Mesendoderm (in vitro differentiated cells): ENCODE results near the gene RABL6.

Experiments used
- DNase-seq: peaks from one replicate; pipeline ENCODE4 v3.0.0; 2013
- H2AK5ac ChIP-seq: 2 replicates; pipeline ENCODE4 v1.6.1; 2013; ENCODE audit warnings: low read length, inconsistent platforms
- H2BK120ac ChIP-seq: 2 replicates; pipeline ENCODE4 v1.6.1; 2013; ENCODE audit warnings: low read depth, mild to moderate bottlenecking, low read length, moderate library complexity, mixed read lengths
- H2BK15ac ChIP-seq: replicated peaks from 2 replicates; pipeline ENCODE4 v1.6.1; 2013; ENCODE audit warnings: low read depth, mild to moderate bottlenecking, moderate library complexity
- H2BK5ac ChIP-seq: 2 replicates; pipeline ENCODE4 v1.6.1; 2013; ENCODE audit warnings: low read length, inconsistent platforms
- H3K18ac ChIP-seq: 2 replicates; pipeline ENCODE4 v1.6.1; 2013; ENCODE audit warnings: mild to moderate bottlenecking, low read length, mixed read lengths
- H3K23ac ChIP-seq: one replicate; pipeline ENCODE4 v1.6.1; 2013; ENCODE audit warnings: low read length
- H3K27ac ChIP-seq: 2 replicates; pipeline ENCODE4 v1.5.1; 2013; ENCODE audit warnings: low read depth, mild to moderate bottlenecking, inconsistent platforms, low read length, moderate library complexity
- H3K27me3 ChIP-seq: 2 replicates; pipeline ENCODE4 v1.6.1; 2013; ENCODE audit warnings: low read length, control low read depth, mild to moderate bottlenecking, inconsistent platforms; ENCODE audit not compliant: insufficient read depth, poor library complexity
- H3K36me3 ChIP-seq: 2 replicates; pipeline ENCODE4 v1.6.1; 2013; ENCODE audit warnings: low read length, inconsistent platforms; ENCODE audit not compliant: control insufficient read depth, insufficient read depth
- H3K4ac ChIP-seq: one replicate; pipeline ENCODE4 v1.6.1; 2013; ENCODE audit warnings: low read depth, mild to moderate bottlenecking, low read length, moderate library complexity
- H3K4me1 ChIP-seq: 2 replicates; pipeline ENCODE4 v1.6.1; 2013; ENCODE audit warnings: low read depth, low read length, inconsistent platforms; ENCODE audit not compliant: control insufficient read depth
- H3K4me2 ChIP-seq: 2 replicates; pipeline ENCODE4 v1.6.1; 2013; ENCODE audit warnings: low read length
- H3K4me3 ChIP-seq: 2 replicates; pipeline ENCODE4 v1.5.1; 2013; ENCODE audit warnings: mild to moderate bottlenecking, low read length
- H3K56ac ChIP-seq: one replicate; pipeline ENCODE4 v1.6.1; 2013; ENCODE audit warnings: low read length
- H3K79me1 ChIP-seq: 2 replicates; pipeline ENCODE4 v1.6.1; 2013; ENCODE audit warnings: low read length, inconsistent platforms
- H3K79me2 ChIP-seq: 2 replicates; pipeline ENCODE4 v1.6.1; 2013; ENCODE audit warnings: mild to moderate bottlenecking, low read length; ENCODE audit not compliant: control insufficient read depth, insufficient read depth
- H3K9ac ChIP-seq: 2 replicates; pipeline ENCODE4 v1.6.1; 2013; ENCODE audit warnings: low read length, inconsistent platforms
- H4K5ac ChIP-seq: one replicate; pipeline ENCODE4 v1.6.1; 2013; ENCODE audit warnings: low read length
- H4K8ac ChIP-seq: one replicate; pipeline ENCODE4 v1.6.1; 2013; ENCODE audit warnings: low read depth, mild to moderate bottlenecking, control low read depth, low read length, moderate library complexity
- whole genome bisulfite sequencing: extraction: QIAGEN DNeasy Blood & Tissue Kit; methylation state at CpG from one replicate; pipeline ENCODE4 v1.1.7; 2013; ENCODE audit warnings: low lambda C conversion rate, missing lambda C conversion rate; ENCODE audit not compliant: insufficient coverage; ENCODE audit errors: extremely low coverage; 5-methylcytosine and 5-hydroxymethylcytosine counted together

RABL6 gene

DNA sequence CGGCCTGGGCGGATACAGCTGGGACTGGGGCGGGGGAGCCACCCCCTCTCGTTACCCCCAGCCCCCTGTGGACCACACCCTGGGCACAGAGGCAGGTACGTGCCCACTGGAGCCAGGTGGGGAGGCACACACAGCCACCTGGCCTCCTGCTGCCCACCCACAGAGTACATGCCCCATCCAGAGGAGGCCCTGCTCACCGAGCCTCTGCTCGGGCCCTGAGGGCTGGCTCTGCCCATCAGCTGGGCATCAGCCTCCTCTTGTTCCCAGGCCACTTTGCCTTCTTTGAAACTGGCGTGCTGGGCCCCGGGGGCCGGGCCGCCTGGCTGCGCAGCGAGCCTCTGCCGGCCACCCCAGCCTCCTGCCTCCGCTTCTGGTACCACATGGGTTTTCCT is 50.7 kb downstream of the RABL6 start:
- Histone ChIP-seq H3K27ac (no peak overlapping the region), H3K4ac (no peak overlapping the region), H3K23ac (no peak overlapping the region), H3K9ac (no peak overlapping the region), H3K36me3 (peaks cover 7% of the 10 kb centered on the region), H3K4me1 (no peaks in the 10 kb centered on the region), H3K79me2 (no peaks in the 10 kb centered on the region), H2BK15ac (no peak overlapping the region), H4K5ac (no peak overlapping the region), H3K27me3 (no peaks in the 10 kb centered on the region), H3K4me3 (no peak overlapping the region), H2BK5ac (no peak overlapping the region), H3K56ac (no peak overlapping the region), H3K18ac (no peak overlapping the region), H2BK120ac (no peak overlapping the region), H4K8ac (no peak overlapping the region), H3K4me2 (no peak overlapping the region), H3K79me1 (peaks cover under 1% of the 10 kb centered on the region), H2AK5ac (no peak overlapping the region)
- DNase-seq, result no peak
- WGBS, result no CpG with 5 or more reads among the region's 15 CpGs

- Histone ChIP-seq H3K27me3 (no peaks in the 10 kb centered on the region), H3K18ac (no peak overlapping the region), H3K36me3 (peaks cover 8% of the 10 kb centered on the region), H3K27ac (no peak overlapping the region), H3K79me1 (peaks cover 5% of the 10 kb centered on the region), H2BK5ac (no peak overlapping the region), H3K79me2 (no peaks in the 10 kb centered on the region), H3K9ac (no peak overlapping the region), H4K5ac (no peak overlapping the region), H2AK5ac (no peak overlapping the region), H3K56ac (no peak overlapping the region), H2BK15ac (no peak overlapping the region), H4K8ac (no peak overlapping the region), H3K4me1 (no peaks in the 10 kb centered on the region), H3K4me2 (no peak overlapping the region), H3K4ac (no peak overlapping the region), H3K4me3 (no peak overlapping the region), H3K23ac (no peak overlapping the region), H2BK120ac (no peak overlapping the region)
- DNase-seq, result no peak
- no CpG with 5 or more reads among the region's 20 CpGs for WGBS
Measured at GRCh38 chr9:136858844-136859757, 51.4 kb downstream of the RABL6 start.

GRCh38 chr9:136860529-136860928 is 52.8 kb downstream of the RABL6 start:
- Histone ChIP-seq H2AK5ac (no peak overlapping the region), H4K8ac (no peak overlapping the region), H2BK5ac (no peak overlapping the region), H3K79me2 (peaks cover 8% of the 10 kb centered on the region), H3K9ac (no peak overlapping the region), H3K79me1 (peaks cover 14% of the 10 kb centered on the region), H3K23ac (no peak overlapping the region), H3K18ac (no peak overlapping the region), H3K56ac (no peak overlapping the region), H3K4me1 (peaks cover 4% of the 10 kb centered on the region), H3K36me3 (peaks cover 8% of the 10 kb centered on the region), H4K5ac (no peak overlapping the region), H2BK15ac (no peak overlapping the region), H3K4me2 (no peak overlapping the region), H3K4me3 (no peak overlapping the region), H3K27me3 (no peaks in the 10 kb centered on the region), H3K4ac (no peak overlapping the region), H3K27ac (no peak overlapping the region), H2BK120ac (no peak overlapping the region)
- no peak for DNase-seq
- WGBS, result no CpG with 5 or more reads among the region's 9 CpGs

DNA sequence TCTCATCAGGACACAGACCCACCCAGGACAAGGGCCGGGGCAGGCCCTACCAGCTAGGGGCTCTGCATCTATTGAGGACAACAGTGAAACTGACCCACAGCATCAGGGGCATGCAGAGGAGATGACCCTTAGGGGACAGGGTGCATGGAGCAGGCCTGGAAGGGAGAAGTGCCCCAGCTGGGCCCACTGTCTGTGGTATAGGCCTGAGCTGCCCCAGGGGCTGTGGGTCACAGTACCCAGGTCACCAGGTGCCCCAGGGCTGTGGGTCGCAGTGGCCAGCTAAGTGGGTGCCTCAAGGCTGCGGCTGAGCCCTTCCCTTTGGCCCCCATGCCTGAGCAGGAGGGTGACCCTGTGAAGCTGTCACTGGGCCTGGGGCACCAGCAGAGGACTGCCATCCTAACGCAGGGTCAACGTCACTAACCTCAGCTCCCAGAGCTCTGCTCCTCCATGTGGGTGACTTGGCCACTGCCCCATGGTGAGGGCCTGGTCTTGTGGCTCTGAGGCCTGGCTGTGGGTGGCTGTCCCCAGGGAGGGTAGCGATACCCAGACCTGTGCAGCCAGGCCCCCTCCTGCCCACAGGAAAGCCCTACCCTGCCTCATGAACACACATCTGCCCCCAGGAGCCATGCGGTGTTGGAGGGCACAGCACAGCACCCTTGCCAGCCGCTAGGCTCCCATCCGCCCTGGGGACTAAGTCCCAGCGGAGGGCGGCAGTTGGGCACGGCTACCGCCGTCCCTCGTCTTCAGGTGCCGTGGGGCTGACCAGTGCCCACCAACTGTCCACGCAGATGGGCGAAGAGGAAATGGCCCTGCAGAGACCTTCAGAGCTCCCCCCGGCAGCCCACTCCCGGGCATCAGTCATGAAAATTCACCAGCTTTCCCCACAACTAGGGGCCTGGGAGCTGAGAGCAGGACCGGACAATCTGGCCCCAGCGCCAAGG is 53.5 kb downstream of the RABL6 start:
- no peak overlapping the region for H3K4ac ChIP-seq
- H3K27me3 ChIP-seq, result no peaks in the 10 kb centered on the region
- peaks cover 14% of the 10 kb centered on the region for H3K79me1 ChIP-seq
- no CpG with 5 or more reads among the region's 22 CpGs for WGBS
- H2BK15ac ChIP-seq, result no peak overlapping the region
- no peak overlapping the region for H2BK120ac ChIP-seq
- no peak overlapping the region for H3K56ac ChIP-seq
- H3K23ac ChIP-seq, result no peak overlapping the region
- H2BK5ac ChIP-seq, result no peak overlapping the region
- no peak overlapping the region for H2AK5ac ChIP-seq
- H3K27ac ChIP-seq, result no peak overlapping the region
- no peak overlapping the region for H4K5ac ChIP-seq
- H3K79me2 ChIP-seq, result peaks cover 10% of the 10 kb centered on the region
- peaks cover 8% of the 10 kb centered on the region for H3K36me3 ChIP-seq
- peaks cover 4% of the 10 kb centered on the region for H3K4me1 ChIP-seq
- H3K4me3 ChIP-seq, result no peak overlapping the region
- H3K18ac ChIP-seq, result no peak overlapping the region
- no peak overlapping the region for H3K4me2 ChIP-seq
- no peak overlapping the region for H3K9ac ChIP-seq
- H4K8ac ChIP-seq, result no peak overlapping the region
- no peak for DNase-seq

DNA sequence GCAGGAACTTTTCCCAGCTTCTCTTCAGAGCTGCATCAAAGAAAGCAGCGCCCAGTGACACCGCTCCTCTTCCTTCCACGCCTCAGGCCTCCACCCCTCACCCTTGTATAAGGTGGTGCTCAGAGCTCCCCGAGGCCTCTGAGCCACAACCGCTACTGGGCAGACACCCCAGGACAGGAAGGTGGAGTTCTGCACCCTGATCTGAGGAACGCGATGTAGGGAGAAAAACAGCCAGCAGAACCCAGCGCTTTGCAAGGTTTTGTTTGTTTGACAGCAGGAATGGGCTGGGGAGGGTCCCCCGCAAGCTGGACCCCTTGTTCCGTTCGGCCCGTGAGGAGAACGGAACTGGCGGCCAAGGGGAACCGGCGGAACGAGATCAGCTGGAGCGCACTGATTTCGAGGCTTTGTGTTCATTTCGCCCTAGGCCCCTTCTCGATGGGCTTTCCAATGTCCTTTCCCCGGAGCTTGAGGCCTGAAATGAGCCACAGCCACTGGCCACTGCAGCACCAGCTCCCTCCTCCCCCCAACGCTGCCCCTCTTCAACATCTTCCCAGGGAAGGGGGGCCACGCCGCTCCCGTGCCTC is 54.2 kb downstream of the RABL6 start:
- H3K79me2 ChIP-seq, result peaks cover 10% of the 10 kb centered on the region
- no peak overlapping the region for H3K4me2 ChIP-seq
- no peak overlapping the region for H4K5ac ChIP-seq
- H3K18ac ChIP-seq, result no peak overlapping the region
- no peak overlapping the region for H3K23ac ChIP-seq
- no peak overlapping the region for H3K9ac ChIP-seq
- peaks cover 8% of the 10 kb centered on the region for H3K36me3 ChIP-seq
- no peak overlapping the region for H2BK5ac ChIP-seq
- H2BK15ac ChIP-seq, result no peak overlapping the region
- H3K56ac ChIP-seq, result no peak overlapping the region
- DNase-seq, result no peak
- WGBS, result no CpG with 5 or more reads among the region's 26 CpGs
- H2BK120ac ChIP-seq, result no peak overlapping the region
- peaks cover 14% of the 10 kb centered on the region for H3K79me1 ChIP-seq
- no peak overlapping the region for H2AK5ac ChIP-seq
- no peak overlapping the region for H3K4me3 ChIP-seq
- H4K8ac ChIP-seq, result no peak overlapping the region
- no peaks in the 10 kb centered on the region for H3K27me3 ChIP-seq
- no peak overlapping the region for H3K4ac ChIP-seq
- peaks cover 4% of the 10 kb centered on the region for H3K4me1 ChIP-seq
- H3K27ac ChIP-seq, result no peak overlapping the region
